ENCODE results near the gene BRICD5. TPM values are rescaled to one million over a fixed set of nuclear protein-coding genes. Genes with fewer than 3 reads are reported as not detected.

The BRICD5 gene
- total RNA-seq, 1 experiment from 2014 or later = 4.6 TPM

Other genes with a start within 250 kb of the BRICD5 start
- 2,199 and 2,611 TPM in 2 replicates for gene RPS2, start 246.0 kb downstream of the BRICD5 start, total RNA-seq (2014; rRNA removed; shearing (Covaris generic))
- not detected in 2 replicates for gene RNF151, start 244.0 kb downstream of the BRICD5 start, total RNA-seq (2014; rRNA removed; shearing (Covaris generic))
- 68.0 and 156 TPM in 2 replicates for gene TBL3, start 238.8 kb downstream of the BRICD5 start, total RNA-seq (2014; rRNA removed; shearing (Covaris generic))
- 0.16 TPM in 1 of 2 replicates, not detected in the other for gene NOXO1, start 229.4 kb downstream of the BRICD5 start, total RNA-seq (2014; rRNA removed; shearing (Covaris generic))
- 26.9 and 31.8 TPM in 2 replicates for gene GFER, start 226.7 kb downstream of the BRICD5 start, total RNA-seq (2014; rRNA removed; shearing (Covaris generic))
- 1.8 and 7.3 TPM in 2 replicates for gene SYNGR3, start 220.9 kb downstream of the BRICD5 start, total RNA-seq (2014; rRNA removed; shearing (Covaris generic))
- 13.5 and 20.4 TPM in 2 replicates for gene ZNF598, start 201.0 kb downstream of the BRICD5 start, total RNA-seq (2014; rRNA removed; shearing (Covaris generic))
- not detected in 2 replicates for gene NPW, start 191.1 kb downstream of the BRICD5 start, total RNA-seq (2014; rRNA removed; shearing (Covaris generic))
- gene NHERF2, start 184.0 kb downstream of the BRICD5 start, total RNA-seq (2014; rRNA removed; shearing (Covaris generic)) = 50.2 and 57.3 TPM in 2 replicates
- 33.9 and 59.3 TPM in 2 replicates for gene NTHL1, start 163.0 kb downstream of the BRICD5 start, total RNA-seq (2014; rRNA removed; shearing (Covaris generic))
- 36.9 and 51.9 TPM in 2 replicates for gene TSC2, start 162.9 kb downstream of the BRICD5 start, total RNA-seq (2014; rRNA removed; shearing (Covaris generic))
- gene PKD1, start 75.0 kb downstream of the BRICD5 start, total RNA-seq (2014; rRNA removed; shearing (Covaris generic)) = 60.4 and 97.9 TPM in 2 replicates
- 0.16 TPM in 1 of 2 replicates, not detected in the other for gene RAB26, start 62.2 kb downstream of the BRICD5 start, total RNA-seq (2014; rRNA removed; shearing (Covaris generic))
- 26.4 and 39.5 TPM in 2 replicates for gene TRAF7, start 55.1 kb downstream of the BRICD5 start, total RNA-seq (2014; rRNA removed; shearing (Covaris generic))
- not detected in 2 replicates for gene CASKIN1, start 14.3 kb downstream of the BRICD5 start, total RNA-seq (2014; rRNA removed; shearing (Covaris generic))
- gene MLST8, start 5.4 kb downstream of the BRICD5 start, total RNA-seq (2014; rRNA removed; shearing (Covaris generic)) = 25.3 and 34.1 TPM in 2 replicates
- gene PGP, start 4.0 kb upstream of the BRICD5 start, total RNA-seq (2014; rRNA removed; shearing (Covaris generic)) = 37.8 and 47.1 TPM in 2 replicates
- 44.7 and 47.6 TPM in 2 replicates for gene E4F1, start 12.7 kb upstream of the BRICD5 start, total RNA-seq (2014; rRNA removed; shearing (Covaris generic))
- 1.4 TPM in 2 replicates for gene DNASE1L2, start 25.6 kb upstream of the BRICD5 start, total RNA-seq (2014; rRNA removed; shearing (Covaris generic))
- gene ECI1, start 40.7 kb upstream of the BRICD5 start, total RNA-seq (2014; rRNA removed; shearing (Covaris generic)) = 80.2 and 93.3 TPM in 2 replicates
- gene RNPS1, start 57.3 kb upstream of the BRICD5 start, total RNA-seq (2014; rRNA removed; shearing (Covaris generic)) = 122 and 164 TPM in 2 replicates
- 0.06 TPM in 1 of 2 replicates, not detected in the other for gene ABCA3, start 129.9 kb upstream of the BRICD5 start, total RNA-seq (2014; rRNA removed; shearing (Covaris generic))
- gene CCNF, start 218.6 kb upstream of the BRICD5 start, total RNA-seq (2014; rRNA removed; shearing (Covaris generic)) = 43.4 and 48.2 TPM in 2 replicates
- 22.3 and 36.3 TPM in 2 replicates for gene TEDC2, start 249.2 kb upstream of the BRICD5 start, total RNA-seq (2014; rRNA removed; shearing (Covaris generic))